Neural crest cell (in vitro differentiated cells): ENCODE data around the gene GSK3B. TPM values are rescaled to one million over a fixed set of nuclear protein-coding genes. Genes with fewer than 3 reads are reported as not detected.
"Not testable (repeated sequence)": the region's sequence is repeated elsewhere in the genome, so short reads cannot be mapped to it uniquely, and the experiment has no call there.

Experiments
- DNase-seq: peaks from one replicate; pipeline ENCODE4 v3.0.0; 2021; ENCODE audit warnings: low read depth, mixed read lengths, low spot score
- H3K27ac Mint-ChIP-seq: one replicate; pipeline ENCODE4 v1.8.0; 2021; ENCODE audit warnings: mild to moderate bottlenecking, mixed read lengths; ENCODE audit not compliant: unreplicated experiment
- H3K27me3 Mint-ChIP-seq: 2 replicates; pipeline ENCODE4 v1.8.0; 2021; ENCODE audit warnings: low read depth, mild to moderate bottlenecking, mixed read lengths
- H3K36me3 Mint-ChIP-seq: 2 replicates; pipeline ENCODE4 v1.8.0; 2021; ENCODE audit warnings: low read depth, mild to moderate bottlenecking, mixed read lengths
- H3K4me1 Mint-ChIP-seq: 2 replicates; pipeline ENCODE4 v1.8.0; 2021; ENCODE audit warnings: mixed read lengths
- H3K4me3 Mint-ChIP-seq: one replicate; pipeline ENCODE4 v1.8.0; 2021; ENCODE audit warnings: mild to moderate bottlenecking, mixed read lengths
- H3K9me3 Mint-ChIP-seq: 2 replicates; pipeline ENCODE4 v1.8.0; 2021; ENCODE audit warnings: mixed read lengths
- CTCF ChIP-seq: fragments of 200-600 bp; sonication (generic); conservative IDR thresholded peaks from 2 replicates; pipeline ENCODE4 v1.5.0; 2021; ENCODE audit warnings: antibody characterized with exemption, mild to moderate bottlenecking
- total RNA-seq: library from RNA; stranded (reverse); gene quantifications from 2 replicates; pipeline ENCODE4 v1.2.1, GENCODE V29; 2021

GSK3B gene
- total RNA-seq, 1 donor from 2014 or later, result 81.5 TPM

- peaks cover 3% of the 10 kb centered on the region for H3K9me3 Mint-ChIP-seq
- H3K27me3 Mint-ChIP-seq, result no peaks in the 10 kb centered on the region
- TF ChIP-seq CTCF, result no peak
- H3K36me3 Mint-ChIP-seq, result peaks cover 20% of the 10 kb centered on the region
- no peak overlapping the region for H3K27ac Mint-ChIP-seq
- no peak overlapping the region for H3K4me3 Mint-ChIP-seq
- peaks cover 30% of the 10 kb centered on the region for H3K4me1 Mint-ChIP-seq
- no peak for DNase-seq
Measured at GRCh38 chr3:120057029-120057428, 37.2 kb downstream of the GSK3B start.

DNA sequence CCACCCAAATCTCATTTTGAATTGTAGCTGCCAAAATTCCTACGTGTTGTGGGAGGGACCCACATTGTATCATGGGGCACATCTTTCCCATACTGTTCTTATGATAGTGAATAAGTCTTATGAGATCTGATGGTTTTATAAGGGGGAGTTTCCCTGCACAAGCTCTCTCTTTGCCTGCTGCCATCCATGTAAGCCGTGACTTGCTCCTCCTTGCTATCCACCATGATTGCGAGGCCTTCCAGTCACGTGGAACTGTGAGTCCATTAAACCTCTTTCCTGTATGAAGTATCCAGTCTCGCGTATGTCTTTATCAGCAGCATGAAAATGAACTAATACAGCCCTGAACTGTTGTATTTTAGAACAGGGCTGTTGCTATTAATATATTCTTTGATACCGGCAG lies 40.6 kb downstream of the GSK3B start:
- DNase-seq, H3K4me3 Mint-ChIP-seq, H3K9me3 Mint-ChIP-seq, H3K27me3 Mint-ChIP-seq, H3K27ac Mint-ChIP-seq: not testable (repeated sequence)
- Mint-ChIP-seq H3K4me1 (peaks cover 32% of the 10 kb centered on the region), H3K36me3 (peaks cover 21% of the 10 kb centered on the region)

GRCh38 chr3:120052677-120053076 lies 41.6 kb downstream of the GSK3B start:
- H3K9me3 Mint-ChIP-seq, result peaks cover 3% of the 10 kb centered on the region
- H3K4me1 Mint-ChIP-seq, result peaks cover 32% of the 10 kb centered on the region
- H3K27ac Mint-ChIP-seq, result no peak overlapping the region
- H3K4me3 Mint-ChIP-seq, result no peak overlapping the region
- no peaks in the 10 kb centered on the region for H3K27me3 Mint-ChIP-seq
- peaks cover 26% of the 10 kb centered on the region for H3K36me3 Mint-ChIP-seq
- DNase-seq, result no peak
- TF ChIP-seq CTCF, result no peak

GRCh38 chr3:120052225-120052624 lies 42.0 kb downstream of the GSK3B start:
- DNase-seq, result no peak
- Mint-ChIP-seq H3K27ac (no peak overlapping the region), H3K9me3 (peaks cover 5% of the 10 kb centered on the region), H3K27me3 (no peaks in the 10 kb centered on the region), H3K36me3 (peaks cover 26% of the 10 kb centered on the region), H3K4me3 (no peak overlapping the region), H3K4me1 (peaks cover 32% of the 10 kb centered on the region)
- no peak for TF ChIP-seq CTCF

DNA sequence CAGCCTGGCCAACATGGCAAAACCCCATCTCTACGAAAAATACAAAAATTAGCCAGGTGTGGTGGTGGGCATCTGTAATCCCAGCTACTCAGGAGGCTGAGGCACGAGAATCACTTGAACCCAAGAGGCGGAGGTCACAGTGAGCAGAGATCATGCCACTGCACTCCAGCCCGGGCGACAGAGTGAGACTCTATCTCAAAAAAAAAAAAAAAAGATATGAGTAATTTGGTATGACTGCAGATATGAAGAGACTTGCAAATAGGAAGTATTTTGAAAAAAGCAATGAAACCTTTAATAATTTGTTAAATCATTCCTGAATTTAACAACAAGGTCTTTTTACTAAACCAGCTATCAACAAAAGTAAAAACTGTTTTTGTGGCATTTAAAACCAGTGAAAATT lies 42.7 kb downstream of the GSK3B start:
- not testable (repeated sequence) for H3K9me3 Mint-ChIP-seq, H3K4me3 Mint-ChIP-seq, H3K27me3 Mint-ChIP-seq, DNase-seq, H3K27ac Mint-ChIP-seq
- peaks cover 32% of the 10 kb centered on the region for H3K4me1 Mint-ChIP-seq
- peaks cover 26% of the 10 kb centered on the region for H3K36me3 Mint-ChIP-seq

DNA sequence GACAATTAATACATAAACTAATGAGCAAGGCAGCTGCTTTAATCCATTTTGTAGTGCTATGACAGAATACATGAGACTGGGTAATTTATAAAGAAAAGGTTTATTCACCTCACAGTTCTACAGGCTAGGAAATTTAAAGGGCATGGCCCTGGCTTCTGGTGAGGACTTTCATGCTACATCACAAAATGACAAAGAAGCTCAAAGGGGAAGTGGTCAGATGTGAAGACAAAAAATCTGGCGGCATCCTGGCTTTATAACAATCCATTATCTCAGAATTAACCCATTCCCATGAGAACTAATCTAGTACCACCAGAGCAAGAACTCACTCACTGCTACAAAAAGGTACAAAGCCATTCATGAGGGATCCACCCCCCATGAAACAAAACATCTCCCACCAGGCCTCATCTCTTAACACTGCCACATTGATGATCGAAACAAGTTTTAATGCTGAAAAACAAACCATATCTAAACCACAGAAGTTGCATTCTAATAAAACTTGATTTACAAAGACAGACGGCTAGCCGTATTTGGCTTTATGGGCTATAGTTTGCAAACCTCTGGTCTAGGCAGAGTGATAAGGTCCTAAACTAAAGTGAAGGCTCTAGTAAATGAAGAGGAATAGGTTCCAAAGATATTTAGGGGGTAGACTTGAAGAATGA lies 44.2 kb downstream of the GSK3B start:
- H3K9me3 Mint-ChIP-seq, result peaks cover 11% of the 10 kb centered on the region
- peaks cover 31% of the 10 kb centered on the region for H3K4me1 Mint-ChIP-seq
- H3K4me3 Mint-ChIP-seq, result no peak overlapping the region
- no peak for DNase-seq
- H3K36me3 Mint-ChIP-seq, result peaks cover 33% of the 10 kb centered on the region
- no peak overlapping the region for H3K27ac Mint-ChIP-seq
- no peak for TF ChIP-seq CTCF
- no peaks in the 10 kb centered on the region for H3K27me3 Mint-ChIP-seq
